GM12878 (cell line): ENCODE data around the gene IDH3G. TPM values are rescaled to one million over a fixed set of nuclear protein-coding genes. Genes with fewer than 3 reads are reported as not detected.

Source experiments
- ATAC-seq: fragments of 200-7000 bp; cut with Tn5 transposase; 3 replicates; pipeline ENCODE4 v1.9.1; 2020; ENCODE audit warnings: mild to moderate bottlenecking, moderate library complexity
- BruUV-seq: library from RNA; stranded (reverse); fragments of 400-500 nt; replicated peaks from 2 replicates; lab custom pipeline; 2021; lab: Mats Ljungman, UMichigan
- CTCF ChIA-PET: fragments of 300-600 bp; sonication (Branson Sonifier 250); formaldehyde crosslinking; extraction: SDS; loops from one replicate; lab custom pipeline; 2021; ENCODE audit warnings: inconsistent platforms; lab: Yijun Ruan, JAX
- POLR2A ChIA-PET: fragments of 350-600 bp; formaldehyde crosslinking; extraction: SDS; loops from one replicate; lab custom pipeline; 2021; ENCODE audit warnings: inconsistent platforms; lab: Charles Lee
- RAD21 ChIA-PET: fragments of 300-600 bp; sonication (Branson Sonifier 250); formaldehyde crosslinking; loops from one replicate; lab custom pipeline; 2023; ENCODE audit warnings: antibody characterized with exemption; ENCODE audit not compliant: unreplicated experiment; lab: Charles Lee
- SMC1A ChIA-PET: fragments of 300-600 bp; sonication (Branson Sonifier 250); formaldehyde crosslinking; loops from one replicate; lab custom pipeline; 2023; ENCODE audit not compliant: unreplicated experiment, uncharacterized antibody; lab: Charles Lee
- DNase-seq: peaks from one replicate; pipeline ENCODE4 v3.0.0-alpha.2; 2011; ENCODE audit warnings: low read depth, low spot score
- FAIRE-seq: peaks from 3 replicates; lab custom pipeline; 2011; peaks lifted over from hg19 to GRCh38; lab: Jason Lieb, UNC
- H2AFZ ChIP-seq: 2 replicates; pipeline ENCODE4 v1.6.0; 2011; ENCODE audit warnings: low read depth, low read length, control low read depth; ENCODE audit not compliant: control insufficient read depth
- H3K27ac ChIP-seq: 2 replicates; pipeline ENCODE4 v1.5.1; 2011; ENCODE audit warnings: control low read depth; ENCODE audit not compliant: control insufficient read depth, insufficient read depth
- H3K27me3 ChIP-seq, 2 experiments: replicated peaks in 1 of 2; 2 replicates each; pipeline versions ENCODE4 v1.6.0 to v1.6.1; 2011; ENCODE audit warnings: low read length in 1 of 2; ENCODE audit not compliant: control insufficient read depth in 2 of 2, insufficient read depth in 2 of 2
- H3K36me3 ChIP-seq, 2 experiments: 2 replicates each; pipeline ENCODE4 v1.5.1; 2011; ENCODE audit warnings: low read length in 1 of 2; ENCODE audit not compliant: control insufficient read depth in 2 of 2, insufficient read depth in 2 of 2
- H3K4me1 ChIP-seq: 2 replicates; pipeline ENCODE4 v1.6.1; 2011; ENCODE audit warnings: mild to moderate bottlenecking, low read length, moderate library complexity, mixed read lengths; ENCODE audit not compliant: control insufficient read depth, insufficient read depth
- H3K4me2 ChIP-seq: 2 replicates; pipeline ENCODE4 v1.6.0; 2011; ENCODE audit warnings: control low read depth; ENCODE audit not compliant: control insufficient read depth, insufficient read depth
- H3K4me3 ChIP-seq: fragments of 200-600 bp; sonication (generic); 2 replicates; pipeline ENCODE4 v1.5.1; 2016
- H3K79me2 ChIP-seq: 2 replicates; pipeline ENCODE4 v1.6.0; 2011; ENCODE audit warnings: low read length; ENCODE audit not compliant: control insufficient read depth, insufficient read depth
- H3K9ac ChIP-seq: 2 replicates; pipeline ENCODE4 v1.8.0; 2011; ENCODE audit warnings: low read length, control low read depth, mixed read lengths; ENCODE audit not compliant: control insufficient read depth, insufficient read depth
- H3K9me3 ChIP-seq: replicated peaks from 3 replicates; pipeline ENCODE4 v1.5.1; 2011; ENCODE audit warnings: mild to moderate bottlenecking, low read length; ENCODE audit not compliant: control insufficient read depth, insufficient read depth
- H4K20me1 ChIP-seq: 2 replicates; pipeline ENCODE4 v1.6.0; 2011; ENCODE audit not compliant: control insufficient read depth, insufficient read depth
- BACH1 ChIP-seq: fragments of 450-650 bp; IDR thresholded peaks from 2 replicates; pipeline ENCODE4 v1.6.1; 2017; ENCODE audit warnings: mild to moderate bottlenecking, borderline replicate concordance
- IRF4 ChIP-seq: IDR thresholded peaks from 2 replicates; pipeline ENCODE4 v1.6.1; 2011; ENCODE audit warnings: low read depth, low read length
- RAD21 ChIP-seq: IDR thresholded peaks from 2 replicates; pipeline ENCODE4 v1.6.1; 2011; ENCODE audit warnings: mild to moderate bottlenecking, low read depth, low read length, moderate library complexity; ENCODE audit not compliant: insufficient read depth
- TAF1 ChIP-seq: IDR thresholded peaks from 2 replicates; pipeline ENCODE4 v1.6.1; 2011; ENCODE audit warnings: mild to moderate bottlenecking, low read depth, low read length, borderline replicate concordance
- YBX1 ChIP-seq: fragments of 450-650 bp; IDR thresholded peaks from 2 replicates; pipeline ENCODE4 v1.6.1; 2016; ENCODE audit warnings: antibody characterized with exemption
- ZNF207 ChIP-seq: fragments of 450-650 bp; IDR thresholded peaks from 2 replicates; pipeline ENCODE4 v1.6.1; 2014; ENCODE audit warnings: antibody characterized with exemption, mild to moderate bottlenecking, borderline replicate concordance
- ZNF217 ChIP-seq: fragments of 450-650 bp; IDR thresholded peaks from 2 replicates; pipeline ENCODE4 v1.6.1; 2017; ENCODE audit warnings: antibody characterized with exemption, mild to moderate bottlenecking
- ZNF274 ChIP-seq: IDR thresholded peaks from one replicate; pipeline ENCODE4 v1.8.0; 2011; ENCODE audit not compliant: insufficient read length, insufficient read depth
- WGBS: methylation state at CpG from one replicate; pipeline ENCODE4 v1.1.6; 2016; ENCODE audit warnings: low lambda C conversion rate; ENCODE audit not compliant: insufficient replicate concordance, insufficient coverage; ENCODE audit errors: missing lambda C conversion rate; 5-methylcytosine and 5-hydroxymethylcytosine counted together
- in situ Hi-C: fragments of 300-500 bp; cut with MboI; formaldehyde crosslinking; loops from 9 replicates; pipeline ENCODE4 v1.14.3; 2018; ENCODE audit warnings: mixed read lengths
- intact Hi-C: fragments of 100-400 bp; cut with micrococcal nuclease; formaldehyde crosslinking; loops from one replicate; pipeline ENCODE4 v1.14.2; 2022; ENCODE audit not compliant: unreplicated experiment
- polyA plus RNA-seq, 11 experiments: library from polyadenylated mRNA; depleted of rRNA in 4 of 11; unstranded in 6 of 11; stranded (reverse) in 5 of 11; fragments of >200 nt; fragmentation: Nextera tagmentation in 4 of 11; fragmentation: Illumina TruSeq in 1 of 11; extraction: Ambion mirVana in 4 of 11; extraction: Trizol in 1 of 11; gene quantifications; 1 replicate in 1 of 11; 2 replicates in 10 of 11; pipeline versions ENCODE4 v1.2.1 to v1.2.3, GENCODE V29; 2011 to 2016; ENCODE audit warnings: inconsistent platforms in 2 of 11, missing spikeins in 2 of 11, low read depth in 1 of 11
- total RNA-seq, 4 experiments: library from RNA; depleted of rRNA in 3 of 4; stranded (reverse); fragments of >200 nt in 3 of 4; fragmentation: Illumina TruSeq in 1 of 4; extraction: Trizol in 1 of 4; gene quantifications; 2 replicates each; pipeline versions ENCODE4 v1.2.1 to v1.2.3, GENCODE V29; 2013 to 2021
- TF ChIP-seq, protein P1 (sequence below): fragments of 450-650 bp; IDR thresholded peaks from 2 replicates; pipeline ENCODE4 v1.6.1; 2017; ENCODE audit warnings: mild to moderate bottlenecking
- TF ChIP-seq, protein P2 (sequence below), 3 experiments: IDR thresholded peaks in 2 of 3; conservative IDR thresholded peaks in 1 of 3; 2 replicates each; pipeline ENCODE4 v1.5.1; 2011; ENCODE audit warnings: low read depth in 3 of 3, low read length in 3 of 3, mild to moderate bottlenecking in 3 of 3, control low read depth in 2 of 3, moderate library complexity in 2 of 3, inconsistent platforms in 1 of 3, mixed read lengths in 1 of 3; ENCODE audit not compliant: control insufficient read depth in 2 of 3, insufficient read depth in 1 of 3; ENCODE audit errors: extremely low read depth in 1 of 3

Gene IDH3G
- total and polyA plus RNA-seq, 10 of the 15 experiments (the other 5 are each of a cell fraction or from before 2014, with no cell fraction given): 26.3 to 102 (median 66.6) TPM

- RAD21 ChIA-PET: no interaction called here
- SMC1A ChIA-PET: no interaction called here
- CTCF ChIA-PET: no interaction called here
These were observed 24.1 kb downstream of the IDH3G start for GRCh38 chrX:153769865-153770600.

More at GRCh38 chrX:153769865-153770600, 24.1 kb downstream of the IDH3G start:
- DNase-seq (no peak), FAIRE-seq (no peak)
- H3K27me3 ChIP-seq: no peaks in the 10 kb centered on the region
- H3K4me3 ChIP-seq: no peak overlapping the region
- 59% methylated on average over 23 of the region's 25 CpGs for WGBS
- no peak overlapping the region for H3K27ac ChIP-seq
- in situ Hi-C loops: no loop called here
- no peak overlapping the region for H3K9ac ChIP-seq
- no TSS peak for BruUV-seq
- H3K36me3 ChIP-seq: no peaks in the 10 kb centered on the region
- no peak overlapping the region for H3K4me2 ChIP-seq
- H4K20me1 ChIP-seq: no peaks in the 10 kb centered on the region
- H2AFZ ChIP-seq: no peak overlapping the region
- H3K9me3 ChIP-seq: no peaks in the 10 kb centered on the region; the same call in 2 of the 3 replicates
- H3K4me1 ChIP-seq: no peaks in the 10 kb centered on the region
- POLR2A ChIA-PET: no interaction called here
- TF ChIP-seq, protein P1, sequence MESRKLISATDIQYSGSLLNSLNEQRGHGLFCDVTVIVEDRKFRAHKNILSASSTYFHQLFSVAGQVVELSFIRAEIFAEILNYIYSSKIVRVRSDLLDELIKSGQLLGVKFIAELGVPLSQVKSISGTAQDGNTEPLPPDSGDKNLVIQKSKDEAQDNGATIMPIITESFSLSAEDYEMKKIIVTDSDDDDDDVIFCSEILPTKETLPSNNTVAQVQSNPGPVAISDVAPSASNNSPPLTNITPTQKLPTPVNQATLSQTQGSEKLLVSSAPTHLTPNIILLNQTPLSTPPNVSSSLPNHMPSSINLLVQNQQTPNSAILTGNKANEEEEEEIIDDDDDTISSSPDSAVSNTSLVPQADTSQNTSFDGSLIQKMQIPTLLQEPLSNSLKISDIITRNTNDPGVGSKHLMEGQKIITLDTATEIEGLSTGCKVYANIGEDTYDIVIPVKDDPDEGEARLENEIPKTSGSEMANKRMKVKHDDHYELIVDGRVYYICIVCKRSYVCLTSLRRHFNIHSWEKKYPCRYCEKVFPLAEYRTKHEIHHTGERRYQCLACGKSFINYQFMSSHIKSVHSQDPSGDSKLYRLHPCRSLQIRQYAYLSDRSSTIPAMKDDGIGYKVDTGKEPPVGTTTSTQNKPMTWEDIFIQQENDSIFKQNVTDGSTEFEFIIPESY: no peak
- TF ChIP-seq, protein P2, sequence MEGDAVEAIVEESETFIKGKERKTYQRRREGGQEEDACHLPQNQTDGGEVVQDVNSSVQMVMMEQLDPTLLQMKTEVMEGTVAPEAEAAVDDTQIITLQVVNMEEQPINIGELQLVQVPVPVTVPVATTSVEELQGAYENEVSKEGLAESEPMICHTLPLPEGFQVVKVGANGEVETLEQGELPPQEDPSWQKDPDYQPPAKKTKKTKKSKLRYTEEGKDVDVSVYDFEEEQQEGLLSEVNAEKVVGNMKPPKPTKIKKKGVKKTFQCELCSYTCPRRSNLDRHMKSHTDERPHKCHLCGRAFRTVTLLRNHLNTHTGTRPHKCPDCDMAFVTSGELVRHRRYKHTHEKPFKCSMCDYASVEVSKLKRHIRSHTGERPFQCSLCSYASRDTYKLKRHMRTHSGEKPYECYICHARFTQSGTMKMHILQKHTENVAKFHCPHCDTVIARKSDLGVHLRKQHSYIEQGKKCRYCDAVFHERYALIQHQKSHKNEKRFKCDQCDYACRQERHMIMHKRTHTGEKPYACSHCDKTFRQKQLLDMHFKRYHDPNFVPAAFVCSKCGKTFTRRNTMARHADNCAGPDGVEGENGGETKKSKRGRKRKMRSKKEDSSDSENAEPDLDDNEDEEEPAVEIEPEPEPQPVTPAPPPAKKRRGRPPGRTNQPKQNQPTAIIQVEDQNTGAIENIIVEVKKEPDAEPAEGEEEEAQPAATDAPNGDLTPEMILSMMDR (IDR thresholded peaks at IDR 0.05 in 2 of 3, conservative IDR thresholded peaks at IDR 0.05 in 1 of 3; ENCODE audit: control insufficient read depth in 2 of 3, extremely low read depth in 1 of 3, insufficient read depth in 1 of 3, low read depth in 3 of 3, low read length in 3 of 3): no peak
- TF ChIP-seq ZNF217 (no peak), IRF4 (no peak), BACH1 (no peak), RAD21 (no peak), ZNF207 (no peak), ZNF274 (no peak), YBX1 (no peak), TAF1 (no peak)
- TF ChIP-seq, all 136 proteins: peak for 0
- intact Hi-C loops: no loop called here
- H3K79me2 ChIP-seq: no peaks in the 10 kb centered on the region
- ATAC-seq: no peak
